Thyroid gland (tissue), 4 donors: Measurements from ENCODE around the gene PATJ. TPM values are rescaled to one million over a fixed set of nuclear protein-coding genes. Genes with fewer than 3 reads are reported as not detected.

Experiments
- DNase-seq, 2 donors: peaks; one replicate each; pipeline ENCODE4 v3.0.0-alpha.2; 2019
- H3K27ac ChIP-seq, 3 donors: fragments of 200-600 bp; sonication (generic); 1 replicate in 2 of 3; 2 replicates in 1 of 3; pipeline ENCODE4 v1.5.1; 2016 to 2019; ENCODE audit warnings: mild to moderate bottlenecking in 1 of 3, moderate library complexity in 1 of 3
- H3K27me3 ChIP-seq: fragments of 200-600 bp; sonication (generic); one replicate; pipeline ENCODE4 v1.5.1; 2019
- H3K36me3 ChIP-seq, 2 donors: fragments of 200-600 bp; sonication (generic); one replicate each; pipeline ENCODE4 v1.5.1; 2016 to 2019
- H3K4me1 ChIP-seq, 2 donors: fragments of 200-600 bp; sonication (generic); one replicate each; pipeline ENCODE4 v1.5.1; 2017 to 2019
- H3K4me3 ChIP-seq, 3 donors: fragments of 200-600 bp; sonication (generic); replicated peaks in 1 of 3; 1 replicate in 2 of 3; 2 replicates in 1 of 3; pipeline ENCODE4 v1.5.1; 2016; ENCODE audit warnings: mild to moderate bottlenecking in 1 of 3
- H3K9me3 ChIP-seq: fragments of 200-600 bp; sonication (generic); one replicate; pipeline ENCODE4 v1.5.1; 2017
- CTCF ChIP-seq, 6 experiments: fragments of 200-600 bp in 3 of 6; fragments of 450-650 bp in 3 of 6; sonication (generic) in 3 of 6; IDR thresholded peaks; one replicate each; pipeline ENCODE4 v1.5.1; 2016 to 2019; ENCODE audit warnings: antibody characterized with exemption in 6 of 6, mild to moderate bottlenecking in 2 of 6, inconsistent platforms in 1 of 6, moderate library complexity in 1 of 6
- POLR2A ChIP-seq, 2 donors: fragments of 450-650 bp; IDR thresholded peaks; one replicate each; pipeline ENCODE4 v1.6.1; 2017; ENCODE audit warnings: antibody characterized with exemption in 2 of 2, mild to moderate bottlenecking in 2 of 2, moderate library complexity in 1 of 2
- WGBS, 2 donors: methylation state at CpG; one replicate each; pipeline ENCODE4 v1.1.5; 2017; 5-methylcytosine and 5-hydroxymethylcytosine counted together
- intact Hi-C: fragments of 100-400 bp; cut with DNase I; formaldehyde crosslinking; loops from one replicate; pipeline ENCODE4 v1.15.1; 2023
- total RNA-seq, 4 donors: library from RNA; depleted of rRNA; stranded (reverse); fragments of >200 nt; gene quantifications; one replicate each; pipeline ENCODE4 v1.2.3, GENCODE V29; 2016

Gene PATJ
- total RNA-seq, 4 donors from 2014 or later, result 94.7 to 221 (median 119) TPM

DNA sequence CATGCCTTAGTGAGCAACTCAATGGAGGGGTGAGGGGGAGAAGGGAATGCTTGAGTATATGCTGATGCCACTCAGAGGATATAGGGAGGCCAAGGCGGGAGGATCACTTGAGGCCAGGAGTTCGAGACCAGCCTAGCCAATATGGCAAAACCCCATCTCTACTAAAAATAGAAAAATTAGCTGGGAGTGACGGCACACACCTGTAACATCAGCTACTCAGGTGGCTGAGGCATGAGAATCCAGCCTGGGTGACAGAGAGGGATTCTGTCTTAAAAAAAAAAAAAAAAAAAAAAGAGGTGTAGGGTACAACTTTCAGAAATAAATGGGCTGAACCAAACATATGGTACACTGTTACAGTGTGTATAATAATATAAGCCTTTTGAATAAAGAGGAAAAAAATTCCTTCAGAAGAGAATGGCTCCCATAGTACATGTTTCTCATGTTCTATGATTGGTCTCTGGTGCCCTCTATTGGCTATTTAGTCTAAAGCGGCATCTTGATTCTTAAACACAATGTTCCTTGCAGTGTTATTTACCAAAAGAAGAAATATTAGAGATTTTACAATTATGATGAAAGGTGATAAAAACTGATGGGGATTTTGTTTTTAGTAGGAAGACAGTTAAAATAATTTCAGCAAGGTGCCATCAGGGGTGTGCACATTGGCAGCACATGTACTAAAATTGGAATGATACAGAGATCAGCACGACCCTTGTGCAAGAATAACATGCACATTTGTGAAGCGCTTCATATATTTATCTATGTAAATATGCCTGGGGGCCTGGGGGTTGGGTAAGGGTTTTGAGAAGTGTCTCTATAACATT, 109.8 kb downstream of the PATJ start:
- DNase-seq, result no peak
- WGBS, 2 donors, result 76 to 77% methylated on average over 6 of the region's 6 CpGs
- peak; percentile 31 to 74 (median 52) for TF ChIP-seq CTCF (IDR thresholded peaks at IDR 0.05)
- TF ChIP-seq POLR2A (IDR thresholded peaks at IDR 0.05), result no peak
- Histone ChIP-seq H3K4me3 (no peak overlapping the region), H3K36me3 (no peaks in the 10 kb centered on the region), H3K27me3 (no peaks in the 10 kb centered on the region), H3K4me1 (no peaks in the 10 kb centered on the region), H3K9me3 (no peaks in the 10 kb centered on the region), H3K27ac (no peak overlapping the region)
- intact Hi-C loops, result no loop called here

DNA sequence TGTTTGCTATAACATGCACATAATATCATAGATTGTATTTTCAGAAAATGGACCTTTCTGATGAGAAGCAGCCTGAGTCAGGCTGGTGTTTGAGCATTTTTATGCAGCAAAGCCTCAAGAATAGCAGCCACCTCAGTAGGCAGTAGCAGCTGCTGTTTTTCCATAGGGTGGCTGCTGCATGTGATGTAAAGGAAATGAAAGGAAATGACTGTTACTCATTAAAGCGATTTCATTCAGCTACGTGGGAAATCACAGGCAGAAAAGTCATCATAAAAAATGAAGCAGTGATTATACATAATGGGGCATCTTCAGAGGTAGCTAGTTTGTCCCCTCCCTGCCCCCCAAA, 110.4 kb downstream of the PATJ start:
- 70 to 80% methylated on average over 2 of the region's 2 CpGs for WGBS, 2 donors
- no peaks in the 10 kb centered on the region for H3K9me3 ChIP-seq
- H3K4me1 ChIP-seq, result no peaks in the 10 kb centered on the region
- no peaks in the 10 kb centered on the region for H3K27me3 ChIP-seq
- TF ChIP-seq CTCF (IDR thresholded peaks at IDR 0.05), result no peak
- no peak for TF ChIP-seq POLR2A (IDR thresholded peaks at IDR 0.05)
- DNase-seq, result no peak
- no peak overlapping the region for H3K27ac ChIP-seq
- intact Hi-C loops, result no loop called here
- no peak overlapping the region for H3K4me3 ChIP-seq
- H3K36me3 ChIP-seq, result no peaks in the 10 kb centered on the region

DNA sequence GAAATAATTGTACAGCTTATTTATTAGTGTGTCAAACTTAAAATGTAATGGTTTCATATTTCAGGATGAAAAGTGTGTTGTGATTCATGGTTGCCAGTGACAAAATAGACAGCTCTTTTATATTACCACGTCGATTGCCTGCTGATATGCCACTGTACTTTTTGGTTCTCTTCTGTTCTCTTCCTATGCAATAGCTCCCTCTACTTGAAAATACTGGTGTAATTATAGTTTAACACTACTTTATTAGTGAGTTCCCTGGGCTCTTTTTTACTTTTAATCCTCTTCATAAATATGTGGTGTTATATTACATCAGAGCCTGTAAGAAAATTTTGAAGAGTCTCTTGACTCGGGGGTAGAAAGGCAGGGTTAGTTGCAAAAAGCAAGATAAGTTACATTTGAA, 111.3 kb downstream of the PATJ start:
- Histone ChIP-seq H3K36me3 (no peaks in the 10 kb centered on the region), H3K27ac (no peak overlapping the region), H3K4me3 (no peak overlapping the region), H3K4me1 (no peaks in the 10 kb centered on the region), H3K9me3 (no peaks in the 10 kb centered on the region), H3K27me3 (no peaks in the 10 kb centered on the region)
- intact Hi-C loops, result no loop called here
- no peak for DNase-seq
- TF ChIP-seq POLR2A (IDR thresholded peaks at IDR 0.05), result no peak
- peak in 2 of 6 experiments; percentile 10 to 16 for TF ChIP-seq CTCF (IDR thresholded peaks at IDR 0.05)
- WGBS, 2 donors, result 23 to 35% methylated on average over 3 of the region's 3 CpGs

DNA sequence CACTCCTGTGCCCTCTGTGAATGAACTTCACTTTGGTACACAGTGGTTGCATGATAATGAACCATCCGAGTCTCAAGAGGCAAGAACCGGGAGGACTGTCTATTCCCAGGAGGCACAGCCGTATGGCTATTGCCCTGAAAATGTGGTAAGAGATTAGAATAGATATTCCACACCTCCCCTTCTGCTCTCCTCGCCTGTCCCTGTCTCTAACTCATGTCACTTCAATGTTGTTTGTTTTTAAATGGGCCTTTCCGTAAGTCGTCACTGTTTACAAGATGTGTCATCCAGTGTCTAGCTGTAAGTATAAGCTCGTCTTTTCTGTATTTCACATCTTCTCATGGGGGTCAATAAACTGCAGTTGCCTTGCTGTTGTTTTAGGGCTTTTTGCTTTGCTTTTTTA, 122.2 kb downstream of the PATJ start:
- intact Hi-C loops, result no loop called here
- H3K27ac ChIP-seq, result no peak overlapping the region
- TF ChIP-seq CTCF (IDR thresholded peaks at IDR 0.05), result no peak
- TF ChIP-seq POLR2A (IDR thresholded peaks at IDR 0.05), result no peak
- peaks cover 5 to 7% of the 10 kb centered on the region in 2 donors for H3K36me3 ChIP-seq
- WGBS, 2 donors, result 79 to 90% methylated on average over 7 of the region's 7 CpGs
- no peak overlapping the region for H3K4me3 ChIP-seq
- H3K9me3 ChIP-seq, result no peaks in the 10 kb centered on the region
- H3K27me3 ChIP-seq, result no peaks in the 10 kb centered on the region
- no peaks in the 10 kb centered on the region for H3K4me1 ChIP-seq
- no peak for DNase-seq

DNA sequence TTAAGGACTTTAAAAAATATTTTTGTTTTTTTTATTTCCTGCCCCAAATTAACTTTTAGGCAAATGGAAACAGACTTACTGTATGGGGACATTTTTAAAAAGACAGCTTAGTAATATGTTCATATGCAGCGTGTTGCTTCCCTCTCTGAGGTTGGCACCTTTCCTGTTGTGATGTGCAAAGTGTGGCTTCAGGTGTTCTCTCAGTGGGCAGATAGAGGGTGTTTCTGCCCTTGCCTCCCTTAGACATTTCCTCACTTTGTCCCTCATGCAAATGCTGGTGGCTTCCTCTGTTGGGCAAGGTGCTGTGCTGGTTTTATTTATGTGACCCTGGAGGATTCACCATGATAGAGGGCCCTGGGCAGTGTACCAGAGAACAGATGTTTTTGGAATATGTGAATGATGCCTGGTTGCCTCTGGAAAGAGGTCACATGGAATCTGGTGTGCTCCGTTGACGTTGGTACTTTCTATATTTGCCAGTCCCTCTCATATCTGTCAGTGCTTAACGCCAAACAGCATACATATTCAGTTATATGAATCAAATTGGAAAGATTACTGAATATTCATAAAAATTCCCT, 123.5 kb downstream of the PATJ start:
- 90 to 96% methylated on average over 4 of the region's 4 CpGs for WGBS, 2 donors
- no peak for TF ChIP-seq POLR2A (IDR thresholded peaks at IDR 0.05)
- TF ChIP-seq CTCF (IDR thresholded peaks at IDR 0.05), result no peak
- no peak overlapping the region for H3K27ac ChIP-seq
- H3K36me3 ChIP-seq, result peaks cover 5 to 7% of the 10 kb centered on the region in 2 donors
- H3K4me3 ChIP-seq, result no peak overlapping the region
- H3K4me1 ChIP-seq, result no peaks in the 10 kb centered on the region
- no peaks in the 10 kb centered on the region for H3K27me3 ChIP-seq
- H3K9me3 ChIP-seq, result no peaks in the 10 kb centered on the region
- intact Hi-C loops, result no loop called here
- DNase-seq, result no peak
